Thyroid gland (tissue), 4 donors: ENCODE measurements around the gene RB1. TPM values are rescaled to one million over a fixed set of nuclear protein-coding genes. Genes with fewer than 3 reads are reported as not detected.

ENCODE experiments used
- DNase-seq, 2 donors: peaks; one replicate each; pipeline ENCODE4 v3.0.0-alpha.2; 2019
- H3K27ac ChIP-seq, 3 donors: fragments of 200-600 bp; sonication (generic); 1 replicate in 2 of 3; 2 replicates in 1 of 3; pipeline ENCODE4 v1.5.1; 2016 to 2019; ENCODE audit warnings: mild to moderate bottlenecking in 1 of 3, moderate library complexity in 1 of 3
- H3K27me3 ChIP-seq: fragments of 200-600 bp; sonication (generic); one replicate; pipeline ENCODE4 v1.5.1; 2019
- H3K36me3 ChIP-seq, 2 donors: fragments of 200-600 bp; sonication (generic); one replicate each; pipeline ENCODE4 v1.5.1; 2016 to 2019
- H3K4me1 ChIP-seq, 2 donors: fragments of 200-600 bp; sonication (generic); one replicate each; pipeline ENCODE4 v1.5.1; 2017 to 2019
- H3K4me3 ChIP-seq, 3 donors: fragments of 200-600 bp; sonication (generic); replicated peaks in 1 of 3; 1 replicate in 2 of 3; 2 replicates in 1 of 3; pipeline ENCODE4 v1.5.1; 2016; ENCODE audit warnings: mild to moderate bottlenecking in 1 of 3
- H3K9me3 ChIP-seq: fragments of 200-600 bp; sonication (generic); one replicate; pipeline ENCODE4 v1.5.1; 2017
- CTCF ChIP-seq, 6 experiments: fragments of 200-600 bp in 3 of 6; fragments of 450-650 bp in 3 of 6; sonication (generic) in 3 of 6; IDR thresholded peaks; one replicate each; pipeline ENCODE4 v1.5.1; 2016 to 2019; ENCODE audit warnings: antibody characterized with exemption in 6 of 6, mild to moderate bottlenecking in 2 of 6, inconsistent platforms in 1 of 6, moderate library complexity in 1 of 6
- POLR2A ChIP-seq, 2 donors: fragments of 450-650 bp; IDR thresholded peaks; one replicate each; pipeline ENCODE4 v1.6.1; 2017; ENCODE audit warnings: antibody characterized with exemption in 2 of 2, mild to moderate bottlenecking in 2 of 2, moderate library complexity in 1 of 2
- WGBS, 2 donors: methylation state at CpG; one replicate each; pipeline ENCODE4 v1.1.5; 2017; 5-methylcytosine and 5-hydroxymethylcytosine counted together
- intact Hi-C: fragments of 100-400 bp; cut with DNase I; formaldehyde crosslinking; loops from one replicate; pipeline ENCODE4 v1.15.1; 2023
- total RNA-seq, 4 donors: library from RNA; depleted of rRNA; stranded (reverse); fragments of >200 nt; gene quantifications; one replicate each; pipeline ENCODE4 v1.2.3, GENCODE V29; 2016

RB1 gene
- total RNA-seq, 4 donors from 2014 or later = 38.5 to 62.1 (median 41.8) TPM

DNA sequence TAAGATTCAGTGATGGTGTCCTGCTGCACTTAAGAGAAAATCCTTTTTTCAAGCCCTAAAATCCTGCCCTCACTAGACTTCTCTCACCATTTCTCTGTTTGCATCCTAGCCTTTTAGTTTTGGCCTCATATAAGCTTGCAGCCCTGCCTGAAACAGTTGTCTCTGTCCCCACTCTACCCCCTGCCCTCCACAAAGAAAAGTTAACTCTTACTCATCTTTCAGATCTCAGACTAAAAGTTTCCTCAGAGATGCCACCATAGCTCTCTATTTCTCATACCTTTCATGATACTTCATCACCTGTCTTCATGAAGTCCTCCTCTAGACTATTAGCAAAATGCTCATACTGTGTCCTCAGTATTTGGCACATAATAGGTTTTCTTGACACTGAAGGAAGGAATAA lies 37.4 kb upstream of the RB1 start:
- Histone ChIP-seq H3K4me1 (no peaks in the 10 kb centered on the region), H3K27me3 (no peaks in the 10 kb centered on the region), H3K36me3 (peaks cover 11 to 23% of the 10 kb centered on the region in 2 donors), H3K4me3 (no peak overlapping the region), H3K27ac (no peak overlapping the region), H3K9me3 (no peaks in the 10 kb centered on the region)
- no peak for DNase-seq
- intact Hi-C loops = no loop called here
- TF ChIP-seq CTCF (IDR thresholded peaks at IDR 0.05) (no peak), POLR2A (IDR thresholded peaks at IDR 0.05) (no peak)

- Histone ChIP-seq H3K27me3 (no peaks in the 10 kb centered on the region), H3K27ac (no peak overlapping the region), H3K9me3 (no peaks in the 10 kb centered on the region), H3K4me1 (no peaks in the 10 kb centered on the region), H3K36me3 (peaks cover 7 to 16% of the 10 kb centered on the region in 2 donors), H3K4me3 (no peak overlapping the region)
- intact Hi-C loops = no loop called here
- 86 to 94% methylated on average over 2 of the region's 2 CpGs for WGBS, 2 donors
- TF ChIP-seq POLR2A (IDR thresholded peaks at IDR 0.05) (no peak), CTCF (IDR thresholded peaks at IDR 0.05) (no peak)
- no peak for DNase-seq
Observed at GRCh38 chr13:48266701-48267639, 36.6 kb upstream of the RB1 start.

- Histone ChIP-seq H3K9me3 (no peaks in the 10 kb centered on the region), H3K27ac (no peak overlapping the region), H3K4me3 (no peak overlapping the region), H3K4me1 (no peaks in the 10 kb centered on the region), H3K36me3 (peaks cover 7 to 10% of the 10 kb centered on the region in 2 donors), H3K27me3 (no peaks in the 10 kb centered on the region)
- TF ChIP-seq CTCF (IDR thresholded peaks at IDR 0.05) (no peak), POLR2A (IDR thresholded peaks at IDR 0.05) (no peak)
- 94 to 97% methylated on average over 4 of the region's 4 CpGs for WGBS, 2 donors
- DNase-seq = no peak
- intact Hi-C loops = no loop called here
Observed at GRCh38 chr13:48268019-48268418, 35.5 kb upstream of the RB1 start.

- Histone ChIP-seq H3K27me3 (no peaks in the 10 kb centered on the region), H3K36me3 (peaks cover 0 to 5% of the 10 kb centered on the region in 2 donors), H3K9me3 (no peaks in the 10 kb centered on the region), H3K4me3 (no peak overlapping the region), H3K27ac (no peak overlapping the region), H3K4me1 (no peaks in the 10 kb centered on the region)
- TF ChIP-seq POLR2A (IDR thresholded peaks at IDR 0.05) (no peak), CTCF (IDR thresholded peaks at IDR 0.05) (no peak)
- intact Hi-C loops = no loop called here
- 91 to 92% methylated on average over 4 of the region's 4 CpGs for WGBS, 2 donors
- no peak for DNase-seq
Observed at GRCh38 chr13:48273346-48273745, 30.2 kb upstream of the RB1 start.

DNA sequence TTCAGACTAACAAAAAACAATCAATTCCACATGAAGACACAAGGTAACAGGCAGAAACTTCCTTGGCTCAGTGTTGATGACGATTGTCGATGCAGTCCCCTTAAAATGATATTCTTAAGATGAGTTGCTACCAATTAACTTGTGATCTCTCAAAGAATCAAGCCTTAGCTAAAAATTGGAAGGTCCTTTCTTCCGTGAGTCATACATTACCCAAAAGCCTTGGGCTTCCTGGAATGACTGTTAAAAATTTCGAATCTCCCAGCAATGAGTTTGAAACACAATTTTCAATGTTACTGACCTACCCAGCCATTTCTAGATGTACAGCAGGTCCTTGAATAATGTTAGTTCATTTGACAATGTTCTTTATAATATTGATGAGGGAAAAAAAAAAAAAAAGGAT lies 28.0 kb upstream of the RB1 start:
- WGBS, 2 donors = 84 to 97% methylated on average over 4 of the region's 4 CpGs
- H3K4me1 ChIP-seq = no peaks in the 10 kb centered on the region
- no peaks in the 10 kb centered on the region for H3K36me3 ChIP-seq
- no peak overlapping the region for H3K4me3 ChIP-seq
- no peak for DNase-seq
- intact Hi-C loops = no loop called here
- no peaks in the 10 kb centered on the region for H3K27me3 ChIP-seq
- TF ChIP-seq CTCF (IDR thresholded peaks at IDR 0.05) (no peak), POLR2A (IDR thresholded peaks at IDR 0.05) (no peak)
- H3K9me3 ChIP-seq = no peaks in the 10 kb centered on the region
- H3K27ac ChIP-seq = no peak overlapping the region
